HG03460 (cell line): ENCODE measurements around the gene PAPOLB.

Experiments
- ATAC-seq: cut with Tn5 transposase; IDR thresholded peaks from one replicate; pipeline ENCODE4 v1.9.1; 2021; ENCODE audit not compliant: unreplicated experiment

Gene PAPOLB

DNA sequence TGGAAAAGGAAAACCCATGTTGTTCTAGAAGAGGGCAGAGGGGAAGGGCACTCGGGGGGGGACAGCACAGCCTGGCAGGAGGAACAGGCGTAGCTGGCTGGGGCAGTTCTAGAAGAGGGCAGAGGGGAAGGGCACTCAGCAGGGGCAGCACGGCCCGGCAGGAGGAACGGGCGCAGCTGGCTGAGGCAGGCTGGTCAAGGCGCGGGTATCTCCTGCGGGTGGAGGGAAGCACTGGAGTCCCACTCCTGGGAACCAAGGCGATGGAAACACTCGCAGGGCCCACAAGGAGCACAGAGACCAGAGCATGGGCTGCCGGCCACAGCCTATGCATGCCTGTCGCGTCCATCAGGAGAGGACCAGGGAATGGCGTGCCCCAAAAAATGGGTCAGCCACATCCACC is 36.7 kb downstream of the PAPOLB start:
- ATAC-seq = no peak

DNA sequence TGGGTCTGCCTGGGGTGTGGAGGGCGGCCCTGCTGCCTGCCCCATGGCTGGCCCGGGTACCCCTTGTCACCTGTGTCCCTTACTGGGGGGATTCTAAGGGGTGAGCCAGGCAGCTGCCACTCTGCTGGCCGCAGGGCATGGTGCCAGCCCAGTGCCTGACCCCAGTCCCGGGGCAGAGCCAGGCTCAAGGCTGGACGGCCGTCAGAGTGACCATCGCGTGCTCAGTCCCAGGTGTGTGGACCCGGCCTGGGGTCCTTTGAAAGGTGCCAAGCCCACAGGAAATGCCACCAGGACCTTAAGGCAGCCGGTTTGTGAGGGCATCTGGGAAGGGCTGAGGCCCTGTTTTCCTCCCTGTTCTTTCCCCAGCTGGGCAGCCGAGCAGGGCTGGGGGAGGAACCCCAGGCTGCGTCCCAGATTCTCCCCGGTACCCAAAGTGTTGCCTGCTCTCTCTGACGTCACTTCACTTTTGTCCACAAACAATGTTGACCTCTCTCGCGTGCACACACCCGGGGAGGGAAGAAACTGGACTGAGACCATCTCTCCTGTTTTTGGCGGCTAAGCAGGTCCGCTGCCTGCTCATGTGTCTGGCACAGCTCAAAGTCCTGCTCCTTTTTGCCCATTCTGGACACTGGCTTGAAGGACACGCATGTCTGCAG is 37.6 kb downstream of the PAPOLB start:
- ATAC-seq = no peak

DNA sequence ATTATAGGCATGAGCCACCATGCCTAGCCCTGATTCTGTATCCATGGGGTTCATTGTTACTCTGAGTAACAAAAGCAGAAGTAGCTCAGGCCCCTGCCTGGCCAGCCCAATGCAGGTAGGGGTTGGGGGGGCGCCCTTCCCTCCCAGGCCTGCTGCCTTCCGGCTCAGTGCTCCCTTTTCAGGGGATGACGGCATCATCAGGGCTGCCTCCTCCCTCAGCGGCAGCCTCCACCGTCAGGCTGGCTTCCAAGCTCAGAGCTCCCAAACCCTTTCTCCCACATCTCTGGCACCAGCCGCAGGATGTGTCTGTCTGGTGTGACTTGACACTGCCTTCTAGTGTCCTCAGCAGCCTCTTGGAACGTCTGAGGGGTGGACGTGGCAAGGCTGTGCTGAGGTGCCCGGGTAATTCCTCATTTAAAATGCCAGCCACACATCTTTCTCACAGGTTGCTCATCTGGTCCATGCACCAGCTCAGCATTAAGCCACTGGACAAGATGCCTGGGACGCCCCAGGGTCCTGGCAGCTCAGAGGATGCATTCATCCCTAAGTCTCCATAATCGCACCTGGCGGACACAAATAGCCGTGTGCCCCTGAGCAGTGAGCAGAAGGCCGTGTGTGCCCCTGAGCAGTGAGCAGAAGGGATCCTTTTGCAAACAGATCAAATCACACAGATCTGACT is 38.2 kb downstream of the PAPOLB start:
- ATAC-seq = no peak

DNA sequence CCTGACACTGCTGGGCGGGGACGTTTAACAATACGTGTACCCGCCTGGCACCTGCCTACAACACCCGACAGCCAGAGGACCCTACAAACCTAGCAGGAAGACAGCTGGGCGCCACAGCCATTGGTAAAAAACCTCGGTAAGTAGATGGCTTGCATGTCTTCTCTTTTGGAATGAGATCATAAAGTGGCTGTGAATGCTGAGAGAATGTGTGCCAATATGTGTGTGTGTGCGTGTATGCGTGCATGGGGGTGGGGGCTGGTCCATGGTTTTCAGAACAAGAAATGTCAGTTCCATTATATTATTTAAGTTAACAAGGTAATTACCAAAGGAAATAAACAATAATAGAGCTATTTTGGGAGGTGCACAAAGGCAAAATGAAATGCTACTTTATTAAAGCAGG is 39.2 kb downstream of the PAPOLB start:
- no peak for ATAC-seq

DNA sequence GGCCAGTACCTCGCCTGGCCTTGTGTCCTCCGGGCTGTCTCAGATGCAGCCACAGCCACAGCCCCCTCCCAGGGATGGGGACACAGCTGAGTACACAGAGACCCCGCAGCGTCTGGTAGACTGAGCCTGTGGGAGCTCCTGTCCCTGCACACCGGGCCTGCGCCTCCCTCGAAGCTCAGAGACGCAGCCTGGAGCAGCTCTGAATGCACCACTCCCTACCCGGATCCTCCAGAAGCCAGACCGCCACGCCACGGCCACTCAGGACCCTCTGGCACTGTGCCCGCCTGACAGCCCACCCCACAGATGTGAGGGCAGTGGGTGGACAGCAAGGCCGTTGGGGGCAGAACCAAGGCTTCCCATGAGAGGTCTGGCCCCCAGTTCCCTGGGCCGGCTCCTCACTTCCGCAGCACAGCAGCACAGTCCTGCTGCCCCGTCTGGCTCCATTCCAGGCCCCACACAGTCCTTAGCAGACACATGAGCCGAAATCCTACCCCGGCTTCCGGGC is 40.8 kb downstream of the PAPOLB start:
- no peak for ATAC-seq

DNA sequence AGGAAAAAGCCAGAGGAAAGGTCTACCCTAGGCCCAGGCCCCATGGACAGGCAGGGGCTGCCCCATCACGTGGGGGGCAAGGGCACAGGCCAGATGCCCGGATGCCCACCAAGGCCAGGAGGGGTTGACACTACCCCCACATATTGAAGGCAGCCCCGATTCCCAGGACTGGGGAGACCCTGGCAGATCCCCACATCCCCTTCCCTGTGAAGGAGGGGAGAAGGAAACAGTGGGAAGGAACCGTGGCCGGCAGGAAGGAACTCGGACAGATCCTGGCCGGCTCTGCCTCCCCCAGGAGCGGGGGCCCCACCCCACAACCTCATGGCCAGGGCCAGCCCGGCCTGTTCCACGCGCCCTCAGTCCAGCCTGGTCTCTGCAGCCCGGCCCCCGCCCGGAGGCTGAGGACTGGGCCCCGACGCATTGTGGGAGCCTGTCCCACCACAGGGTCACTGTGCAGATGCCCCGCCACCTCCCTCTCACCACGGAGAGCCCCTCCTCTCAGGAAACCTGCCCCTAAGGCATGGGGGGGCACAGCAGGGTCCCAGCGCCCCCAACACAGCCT is 41.3 kb downstream of the PAPOLB start:
- ATAC-seq = no peak

DNA sequence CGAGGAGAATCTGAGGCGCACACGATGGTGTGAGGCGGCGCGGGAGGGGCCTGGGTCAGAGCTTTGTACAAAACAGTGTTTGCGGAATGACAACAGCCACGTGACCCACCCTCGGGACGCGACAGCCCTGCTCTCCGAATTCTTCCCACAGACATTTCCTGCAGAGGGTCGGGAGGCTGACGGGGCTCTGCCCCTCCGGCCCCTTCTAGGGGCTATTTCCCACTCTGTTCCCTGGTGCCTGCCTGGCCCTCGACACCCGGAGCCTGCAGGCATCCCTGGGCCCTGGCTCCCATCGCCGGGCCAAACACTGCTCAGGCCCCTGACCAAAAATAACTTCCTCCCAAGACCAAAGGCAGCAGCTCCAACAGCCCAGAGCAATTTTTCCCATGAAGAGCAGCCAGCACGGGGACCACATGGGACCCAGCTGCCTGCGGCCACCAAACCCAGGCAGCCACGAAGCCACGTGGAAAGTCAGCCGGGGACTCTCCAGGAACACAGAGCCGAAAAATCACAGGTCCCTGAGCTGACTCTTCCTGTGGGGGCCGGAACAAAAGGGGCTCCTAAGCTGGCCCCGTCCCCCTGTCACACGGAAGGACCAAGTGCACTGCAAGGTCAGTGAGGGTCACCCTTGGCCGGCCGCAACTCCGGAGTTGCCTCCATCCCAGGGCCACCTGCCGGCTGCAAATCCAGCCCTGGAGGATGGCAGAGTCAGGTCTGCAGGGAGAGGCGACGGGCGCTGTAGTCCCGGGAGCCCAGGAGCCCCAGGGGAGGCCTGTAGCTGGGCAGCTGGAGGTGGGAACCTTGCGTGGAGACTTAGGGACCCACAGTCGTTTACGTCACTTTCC is 42.0 kb downstream of the PAPOLB start:
- no peak for ATAC-seq

DNA sequence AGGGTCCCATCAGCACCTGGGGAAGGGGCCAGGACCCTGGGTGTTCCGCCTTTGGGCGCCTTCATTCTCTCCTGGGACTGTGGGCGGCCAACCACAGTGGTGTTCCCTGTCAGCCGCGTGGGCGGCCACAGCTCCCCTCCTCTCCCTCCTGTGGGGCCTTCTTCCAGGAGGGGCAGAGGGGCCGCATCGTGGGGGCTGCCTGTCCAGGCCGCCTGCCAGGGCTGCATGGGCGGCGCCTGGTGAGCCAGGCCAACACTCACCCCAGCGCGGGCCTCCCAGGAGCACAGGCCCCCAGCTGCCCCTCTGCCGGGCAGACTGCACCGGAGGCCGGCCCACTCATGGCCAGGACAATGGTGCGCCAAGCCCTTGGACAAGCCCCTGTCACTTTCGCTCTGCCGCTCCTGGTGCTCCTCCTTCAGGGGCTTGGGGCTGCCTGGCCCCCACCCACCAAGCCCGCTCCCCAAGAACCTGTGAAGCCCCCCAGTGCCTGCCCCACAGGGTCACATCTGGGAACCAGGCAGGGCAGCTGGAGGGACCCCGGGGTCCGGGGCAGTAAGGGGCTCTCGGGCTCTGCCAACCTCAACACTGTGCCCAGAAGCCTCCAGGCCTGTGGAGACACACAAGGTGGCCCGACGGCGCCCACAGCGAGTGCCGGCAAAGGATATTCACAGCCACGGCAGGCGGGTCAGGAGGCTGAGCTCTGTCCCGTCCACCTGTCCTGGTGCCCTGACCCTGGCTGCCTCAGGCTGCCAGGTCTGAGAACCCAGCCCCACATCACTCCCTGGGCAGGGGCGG is 43.6 kb downstream of the PAPOLB start:
- ATAC-seq = no peak

DNA sequence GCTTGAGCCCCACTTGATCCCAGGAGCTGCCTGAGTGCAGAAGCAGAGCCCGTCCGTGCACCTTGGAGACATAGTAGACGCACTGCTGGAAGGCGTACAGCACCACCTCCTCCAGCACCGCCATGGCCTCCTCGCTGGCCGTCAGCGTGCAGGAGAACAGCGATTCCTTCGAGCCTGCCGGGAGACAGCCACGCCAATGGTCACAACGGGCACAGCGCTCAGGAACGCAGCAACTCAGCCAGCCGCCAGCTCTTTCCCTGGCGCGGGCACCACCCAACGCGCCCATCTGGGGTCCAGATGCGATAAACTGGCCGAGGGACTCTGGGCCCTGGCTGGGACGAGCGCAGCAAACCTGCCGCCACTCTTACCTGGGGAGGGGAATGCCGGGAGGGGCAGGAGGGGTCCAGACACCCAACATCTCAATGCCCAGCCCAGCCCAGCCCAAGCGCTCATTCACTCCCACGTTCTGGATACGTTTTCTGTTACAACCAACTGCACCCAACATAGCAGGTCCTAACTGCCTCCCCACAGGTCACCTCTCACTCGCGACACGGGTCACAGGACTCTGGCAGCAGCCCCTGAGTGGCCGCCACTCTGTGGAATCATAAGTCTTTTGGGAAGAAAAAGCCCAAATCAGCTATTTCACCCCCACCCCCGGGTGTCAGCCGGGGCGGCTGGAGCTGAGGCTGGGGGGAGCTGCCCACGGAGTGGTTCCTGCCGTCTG is 44.5 kb downstream of the PAPOLB start:
- no peak for ATAC-seq

DNA sequence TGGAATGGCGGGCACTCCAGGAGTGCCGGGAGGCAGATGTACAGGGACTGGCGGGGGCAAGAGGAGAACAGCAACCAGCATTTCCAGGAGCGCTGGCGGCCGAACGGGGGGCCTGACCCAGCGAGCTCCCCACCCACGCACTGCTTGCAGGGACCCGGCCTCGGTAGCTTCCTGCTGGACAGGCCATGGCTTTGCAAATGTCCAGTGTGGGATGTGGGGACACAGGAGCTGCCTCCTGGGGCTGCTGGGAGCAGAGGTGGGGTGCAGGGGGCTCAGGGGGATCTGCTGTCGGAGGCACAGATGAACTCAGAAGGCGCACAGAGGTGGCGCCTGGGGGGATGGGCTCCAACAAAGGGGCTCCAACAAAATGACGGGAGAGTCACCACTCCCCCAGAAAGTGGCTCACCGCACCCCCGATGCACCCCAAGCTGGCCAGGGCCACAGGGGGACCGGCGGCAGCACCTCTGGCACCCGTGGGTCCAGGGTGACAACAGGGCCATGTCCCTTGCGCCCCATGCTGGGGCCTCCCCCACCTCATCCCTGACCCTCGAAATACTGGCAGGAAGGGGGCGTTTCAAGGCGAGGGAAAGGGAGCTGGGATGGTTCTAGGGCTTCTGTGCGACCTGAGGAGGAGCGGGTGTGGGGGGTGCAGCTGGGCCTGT is 45.3 kb downstream of the PAPOLB start:
- no peak for ATAC-seq

DNA sequence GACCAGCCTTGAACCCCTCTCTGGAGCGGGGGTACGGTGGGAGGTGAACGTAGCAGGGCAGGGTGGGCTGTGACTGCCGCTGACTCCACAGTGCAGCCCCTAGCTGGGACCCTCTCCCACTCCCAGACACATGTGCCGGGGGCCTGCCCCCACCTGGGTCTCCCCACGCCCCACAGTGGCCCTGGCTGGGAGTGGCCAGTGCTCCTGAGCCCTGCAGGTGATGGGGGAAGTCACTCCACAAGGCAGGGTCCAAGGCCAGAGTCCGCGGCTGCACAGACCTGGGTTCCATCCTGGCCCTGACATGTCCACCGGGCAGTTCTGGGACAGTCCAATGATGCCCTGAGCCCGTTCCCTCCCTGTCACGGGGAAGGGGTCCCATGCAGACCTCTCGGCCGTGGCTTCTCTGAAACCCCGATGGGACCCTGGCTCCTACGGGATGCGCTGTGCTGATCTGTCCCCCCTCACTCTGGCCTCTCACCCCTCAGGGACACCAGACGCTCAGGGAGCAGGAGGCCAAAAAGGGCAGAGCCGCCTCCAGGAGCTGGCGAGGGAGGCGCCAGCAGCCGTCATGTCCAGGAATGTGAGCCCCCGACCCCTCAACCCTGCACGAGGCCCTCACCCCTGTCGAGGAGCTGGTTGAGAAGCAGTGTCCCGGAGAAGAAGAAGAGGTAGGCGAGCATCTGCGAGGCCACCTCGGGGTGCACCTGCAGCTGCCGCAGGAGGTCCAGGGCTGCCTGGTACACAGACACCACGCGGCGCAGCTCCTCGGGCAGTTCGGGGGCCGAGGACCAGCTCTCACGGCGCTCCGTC is 46.0 kb downstream of the PAPOLB start:
- no peak for ATAC-seq

DNA sequence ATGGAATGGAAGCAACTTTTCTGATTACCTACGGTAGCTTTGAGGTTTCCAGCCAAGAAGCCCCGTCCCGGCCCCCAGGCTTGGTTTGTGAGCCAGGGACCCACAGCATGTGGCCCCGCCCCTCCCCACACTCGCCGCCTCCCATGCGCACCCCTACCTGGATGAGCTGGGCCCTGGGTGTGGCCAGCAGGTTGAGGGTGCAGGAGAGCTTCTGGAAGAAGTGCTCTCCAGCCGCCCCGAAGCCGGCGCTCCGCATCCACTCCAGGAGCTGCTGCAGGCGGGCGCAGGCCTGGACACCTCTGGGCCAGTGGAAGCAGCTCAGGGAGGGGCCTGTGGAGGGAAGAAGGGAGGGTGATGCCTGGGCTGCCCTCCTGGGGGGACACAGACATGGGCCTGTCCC is 46.7 kb downstream of the PAPOLB start:
- ATAC-seq = no peak

DNA sequence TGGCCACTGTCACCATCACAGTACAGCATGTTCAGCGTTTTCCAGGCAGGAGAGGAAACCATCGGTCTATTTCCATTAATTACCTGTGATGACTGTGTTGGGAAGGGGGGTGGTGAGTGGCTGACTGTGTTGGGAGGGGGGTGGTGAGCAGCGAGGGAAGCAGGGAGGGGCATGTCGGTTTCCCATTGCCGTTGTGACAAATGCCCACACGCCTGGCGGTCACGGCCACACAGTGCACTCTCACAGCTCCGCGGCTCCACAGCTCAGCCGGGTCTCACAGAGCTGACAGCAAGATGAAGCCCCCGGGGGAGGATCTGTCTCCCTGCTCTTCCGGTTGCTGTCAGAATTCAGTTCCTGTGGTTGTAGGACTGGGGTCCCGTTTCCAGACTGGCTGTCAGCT is 47.4 kb downstream of the PAPOLB start:
- ATAC-seq = no peak

DNA sequence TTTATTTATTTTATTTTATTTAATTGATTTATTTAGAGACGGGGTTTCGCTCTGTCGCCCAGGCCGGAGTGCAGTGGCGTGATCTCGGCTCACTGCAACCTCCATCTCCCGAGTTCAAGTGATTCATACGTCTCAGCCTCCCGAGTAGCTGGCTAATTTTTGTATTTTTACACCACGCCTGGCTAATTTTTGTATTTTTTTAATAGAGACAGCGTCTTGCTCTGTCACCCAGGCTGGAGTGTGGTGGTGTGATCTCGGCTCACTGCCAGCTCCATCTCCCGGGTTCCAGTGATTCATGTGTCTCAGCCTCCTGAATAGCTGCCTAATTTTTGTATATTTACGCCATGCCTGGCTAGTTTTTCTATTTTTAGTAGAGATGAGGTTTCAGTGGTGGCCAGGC is 52.2 kb downstream of the PAPOLB start:
- no peak for ATAC-seq

DNA sequence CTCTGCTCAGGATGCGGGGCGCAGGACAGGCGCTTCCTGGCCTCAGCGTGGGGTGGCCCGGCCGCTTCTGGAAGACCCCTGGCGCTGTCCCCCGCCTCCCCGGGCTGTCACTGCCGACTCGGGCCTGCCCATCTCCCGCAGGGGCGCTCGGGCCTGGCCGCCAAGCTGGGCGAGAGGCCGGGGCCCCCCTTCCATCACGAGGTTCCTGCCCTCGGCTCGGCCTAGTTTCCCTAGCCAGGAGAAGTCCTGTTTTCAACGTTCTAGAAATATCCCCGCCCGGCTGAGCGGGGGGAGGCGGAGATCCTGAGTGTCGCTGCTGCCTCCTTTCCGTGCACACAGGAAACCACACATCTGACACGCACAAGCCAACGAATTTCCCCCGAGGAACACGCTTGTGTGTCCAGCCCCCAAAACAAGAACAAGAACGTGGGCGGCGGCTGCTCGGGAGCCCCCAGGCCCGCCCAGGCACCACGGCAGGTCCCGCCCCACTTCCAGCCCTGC is 52.7 kb downstream of the PAPOLB start:
- ATAC-seq = no peak

DNA sequence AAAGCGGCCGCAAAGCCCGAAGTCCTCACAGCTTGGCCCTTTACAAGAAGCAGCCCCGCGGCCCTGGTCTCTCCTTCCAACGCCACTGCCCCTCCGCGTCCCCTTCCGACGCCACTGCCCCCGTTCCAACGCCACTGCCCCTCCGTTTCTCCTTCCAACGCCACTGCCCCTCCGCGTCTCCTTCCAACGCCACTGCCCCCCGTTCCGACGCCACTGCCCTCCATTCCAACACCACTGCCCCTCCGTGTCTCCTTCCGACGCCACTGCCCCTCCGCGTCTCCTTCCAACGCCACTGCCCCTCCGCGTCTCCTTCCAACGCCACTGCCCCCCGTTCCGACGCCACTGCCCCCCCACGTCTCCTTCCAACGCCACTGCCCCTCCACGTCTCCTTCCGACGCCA is 53.3 kb downstream of the PAPOLB start:
- ATAC-seq = no peak

DNA sequence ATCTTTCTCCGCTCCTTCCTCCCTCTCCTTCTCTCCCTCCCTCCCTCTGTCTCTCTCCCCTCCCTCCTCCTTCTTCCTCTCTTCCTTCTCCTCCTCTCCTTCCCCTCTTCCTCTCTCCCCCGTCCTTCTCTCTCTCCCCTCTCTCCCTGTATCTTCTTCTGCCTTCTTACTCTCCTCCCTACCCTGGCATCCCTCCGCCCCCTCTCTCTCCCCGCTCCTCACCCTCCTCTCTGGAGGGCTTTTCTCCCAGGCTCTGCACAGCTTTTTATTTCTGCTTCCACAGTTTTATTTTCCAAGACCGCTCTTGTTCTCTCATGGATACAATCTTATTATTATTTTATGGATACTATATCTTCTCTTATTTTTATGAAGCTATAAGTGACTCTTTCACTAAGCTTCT is 53.8 kb downstream of the PAPOLB start:
- no peak for ATAC-seq
